ENCODE measurements around the gene ELMO2.

ELMO2 gene

GRCh38 chr20:46377518-46377917 lies 28.9 kb downstream of the ELMO2 start:
- H3K4me1 ChIP-seq (ENCODE audit: control insufficient read depth, insufficient read depth, low read depth, low read length), result peaks cover 5% of the 10 kb centered on the region
- H2BK12ac ChIP-seq (ENCODE audit: low read length in 2 of 2), result no peak overlapping the region
- H2AK5ac ChIP-seq (ENCODE audit: low read length, severe bottlenecking), result no peak overlapping the region
- 95% methylated on average over 7 of the region's 7 CpGs for WGBS
- peaks cover 55 to 97% of the 10 kb centered on the region in 2 experiments for H3K36me3 ChIP-seq (ENCODE audit: control insufficient read depth in 1 of 2, insufficient read depth in 2 of 2, low read depth in 1 of 2, low read length in 2 of 2)
- no peak overlapping the region for H2BK120ac ChIP-seq (ENCODE audit: low read depth, low read length)
- peaks cover 8% of the 10 kb centered on the region for H3K79me1 ChIP-seq (replicated peaks; ENCODE audit: low read length, poor library complexity, severe bottlenecking)
- H3K9me3 ChIP-seq (ENCODE audit: control insufficient read depth, low read length), result no peaks in the 10 kb centered on the region
- no peak overlapping the region for H3K14ac ChIP-seq (ENCODE audit: low read length in 2 of 2)
- no peak overlapping the region for H3K4me2 ChIP-seq (ENCODE audit: low read length, poor library complexity, severe bottlenecking)
- no peak overlapping the region for H3K27ac ChIP-seq (ENCODE audit: low read length, poor library complexity, severe bottlenecking)
- no peak overlapping the region for H3K23ac ChIP-seq (ENCODE audit: low read length in 2 of 2)
- H4K91ac ChIP-seq (ENCODE audit: low read length), result no peak overlapping the region
- no peak overlapping the region for H2AFZ ChIP-seq (ENCODE audit: low read depth, low read length)
- H3K18ac ChIP-seq (ENCODE audit: low read depth in 1 of 2, low read length in 2 of 2), result no peak overlapping the region
- DNase-seq, result no peak
- no peak overlapping the region for H4K8ac ChIP-seq (ENCODE audit: low read length)
- H2BK15ac ChIP-seq (ENCODE audit: low read depth, poor library complexity, severe bottlenecking), result no peak overlapping the region
- H3K4ac ChIP-seq (ENCODE audit: low read depth in 1 of 2, low read length in 2 of 2), result no peak overlapping the region
- no peak overlapping the region for H3K4me3 ChIP-seq (ENCODE audit: insufficient read depth in 1 of 2, low read depth in 1 of 2, low read length in 2 of 2)
- H2BK5ac ChIP-seq (ENCODE audit: low read depth, low read length, poor library complexity, severe bottlenecking), result no peak overlapping the region
- H3K9ac ChIP-seq (ENCODE audit: low read length), result no peak overlapping the region
- H3K27me3 ChIP-seq (ENCODE audit: control insufficient read depth in 1 of 2, insufficient read depth in 1 of 2, low read length in 2 of 2), result no peaks in the 10 kb centered on the region

DNA sequence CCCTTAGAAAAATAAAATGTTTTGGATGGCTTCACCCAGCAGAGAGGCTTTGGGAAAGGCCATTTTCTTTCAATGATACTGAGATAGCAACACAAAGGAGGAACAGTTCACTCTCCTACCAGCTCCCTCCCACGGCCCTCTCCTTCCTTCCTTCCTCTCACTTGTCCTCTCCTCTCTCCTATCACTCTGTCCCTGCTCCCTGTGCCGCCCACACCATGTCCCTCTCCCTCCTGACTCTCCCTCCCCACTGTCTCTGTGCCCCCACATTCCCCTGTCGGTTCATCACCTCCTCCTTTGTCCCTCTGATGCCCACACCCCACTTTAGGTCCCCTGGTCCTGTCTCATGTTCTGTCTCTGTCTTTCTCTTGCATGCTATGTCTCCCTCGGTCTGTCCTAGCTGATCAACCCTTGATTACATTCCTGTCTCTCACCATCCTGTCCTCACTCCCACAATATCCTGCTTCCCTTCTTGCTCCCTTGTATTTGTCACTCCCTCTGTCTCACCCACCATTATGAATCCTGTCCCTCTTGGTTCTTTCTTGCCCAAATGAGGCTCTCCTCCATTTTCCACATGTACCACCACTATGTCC lies 30.1 kb downstream of the ELMO2 start:
- Histone ChIP-seq H4K8ac (ENCODE audit: low read length) (no peak overlapping the region), H3K23ac (ENCODE audit: low read length in 2 of 2) (no peak overlapping the region), H3K79me1 (replicated peaks; ENCODE audit: low read length, poor library complexity, severe bottlenecking) (peaks cover 6% of the 10 kb centered on the region), H3K36me3 (ENCODE audit: control insufficient read depth in 1 of 2, insufficient read depth in 2 of 2, low read depth in 1 of 2, low read length in 2 of 2) (peaks cover 60 to 97% of the 10 kb centered on the region in 2 experiments), H3K4me2 (ENCODE audit: low read length, poor library complexity, severe bottlenecking) (no peak overlapping the region), H3K14ac (ENCODE audit: low read length in 2 of 2) (no peak overlapping the region), H2AFZ (ENCODE audit: low read depth, low read length) (no peak overlapping the region), H3K27ac (ENCODE audit: low read length, poor library complexity, severe bottlenecking) (peak overlapping the region; percentile 17), H2BK12ac (ENCODE audit: low read length in 2 of 2) (no peak overlapping the region), H3K9ac (ENCODE audit: low read length) (no peak overlapping the region), H3K4me1 (ENCODE audit: control insufficient read depth, insufficient read depth, low read depth, low read length) (peaks cover 5% of the 10 kb centered on the region), H3K9me3 (ENCODE audit: control insufficient read depth, low read length) (no peaks in the 10 kb centered on the region), H2AK5ac (ENCODE audit: low read length, severe bottlenecking) (no peak overlapping the region), H2BK5ac (ENCODE audit: low read depth, low read length, poor library complexity, severe bottlenecking) (no peak overlapping the region), H3K27me3 (ENCODE audit: control insufficient read depth in 1 of 2, insufficient read depth in 1 of 2, low read length in 2 of 2) (no peaks in the 10 kb centered on the region), H2BK120ac (ENCODE audit: low read depth, low read length) (no peak overlapping the region), H4K91ac (ENCODE audit: low read length) (no peak overlapping the region), H3K18ac (ENCODE audit: low read depth in 1 of 2, low read length in 2 of 2) (no peak overlapping the region), H3K4ac (ENCODE audit: low read depth in 1 of 2, low read length in 2 of 2) (no peak overlapping the region), H3K4me3 (ENCODE audit: insufficient read depth in 1 of 2, low read depth in 1 of 2, low read length in 2 of 2) (no peak overlapping the region), H2BK15ac (ENCODE audit: low read depth, poor library complexity, severe bottlenecking) (no peak overlapping the region)
- 92% methylated on average over 4 of the region's 4 CpGs for WGBS
- DNase-seq, result no peak

- H2BK15ac ChIP-seq (ENCODE audit: low read depth, poor library complexity, severe bottlenecking), result no peak overlapping the region
- WGBS, result 92% methylated on average over 5 of the region's 5 CpGs
- no peak overlapping the region for H2BK12ac ChIP-seq (ENCODE audit: low read length in 2 of 2)
- peaks cover 64 to 97% of the 10 kb centered on the region in 2 experiments for H3K36me3 ChIP-seq (ENCODE audit: control insufficient read depth in 1 of 2, insufficient read depth in 2 of 2, low read depth in 1 of 2, low read length in 2 of 2)
- no peaks in the 10 kb centered on the region for H3K9me3 ChIP-seq (ENCODE audit: control insufficient read depth, low read length)
- no peak overlapping the region for H3K4me2 ChIP-seq (ENCODE audit: low read length, poor library complexity, severe bottlenecking)
- no peak overlapping the region for H3K18ac ChIP-seq (ENCODE audit: low read depth in 1 of 2, low read length in 2 of 2)
- no peak overlapping the region for H3K4ac ChIP-seq (ENCODE audit: low read depth in 1 of 2, low read length in 2 of 2)
- peak overlapping the region; percentile 28 for H3K27ac ChIP-seq (ENCODE audit: low read length, poor library complexity, severe bottlenecking)
- no peak overlapping the region for H3K14ac ChIP-seq (ENCODE audit: low read length in 2 of 2)
- no peak overlapping the region for H3K4me3 ChIP-seq (ENCODE audit: insufficient read depth in 1 of 2, low read depth in 1 of 2, low read length in 2 of 2)
- H2BK5ac ChIP-seq (ENCODE audit: low read depth, low read length, poor library complexity, severe bottlenecking), result no peak overlapping the region
- DNase-seq, result no peak
- H4K91ac ChIP-seq (ENCODE audit: low read length), result no peak overlapping the region
- H2AFZ ChIP-seq (ENCODE audit: low read depth, low read length), result no peak overlapping the region
- H3K27me3 ChIP-seq (ENCODE audit: control insufficient read depth in 1 of 2, insufficient read depth in 1 of 2, low read length in 2 of 2), result no peaks in the 10 kb centered on the region
- no peak overlapping the region for H2BK120ac ChIP-seq (ENCODE audit: low read depth, low read length)
- H3K9ac ChIP-seq (ENCODE audit: low read length), result no peak overlapping the region
- no peak overlapping the region for H2AK5ac ChIP-seq (ENCODE audit: low read length, severe bottlenecking)
- no peak overlapping the region for H3K23ac ChIP-seq (ENCODE audit: low read length in 2 of 2)
- H3K4me1 ChIP-seq (ENCODE audit: control insufficient read depth, insufficient read depth, low read depth, low read length), result peaks cover 5% of the 10 kb centered on the region
- no peak overlapping the region for H4K8ac ChIP-seq (ENCODE audit: low read length)
- H3K79me1 ChIP-seq (replicated peaks; ENCODE audit: low read length, poor library complexity, severe bottlenecking), result peaks cover 6% of the 10 kb centered on the region
Observed at GRCh38 chr20:46375771-46376170, 30.6 kb downstream of the ELMO2 start.

DNA sequence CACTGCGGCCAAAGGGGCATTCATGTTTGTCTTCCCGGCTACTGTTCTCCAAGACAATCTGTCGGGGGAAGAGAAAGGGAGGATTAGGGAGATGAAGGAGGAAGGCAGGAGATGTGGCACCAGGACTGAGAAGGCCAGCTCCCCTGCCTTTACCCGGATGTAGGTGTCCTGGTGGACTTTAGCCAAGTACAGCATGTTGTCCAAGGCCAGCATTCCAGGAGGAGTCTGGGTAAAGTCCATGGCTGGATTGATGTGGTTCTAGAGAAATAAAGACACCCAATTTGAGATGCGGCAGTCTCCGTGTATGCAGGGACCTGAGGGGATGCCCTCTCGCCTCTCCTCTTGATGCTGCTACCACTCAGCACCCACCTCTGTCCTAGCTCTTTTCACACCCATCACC lies 32.0 kb downstream of the ELMO2 start:
- no peak overlapping the region for H3K27ac ChIP-seq (ENCODE audit: low read length, poor library complexity, severe bottlenecking)
- H3K14ac ChIP-seq (ENCODE audit: low read length in 2 of 2), result no peak overlapping the region
- no peak overlapping the region for H3K9ac ChIP-seq (ENCODE audit: low read length)
- DNase-seq, result no peak
- H2AFZ ChIP-seq (ENCODE audit: low read depth, low read length), result no peak overlapping the region
- H3K27me3 ChIP-seq (ENCODE audit: control insufficient read depth in 1 of 2, insufficient read depth in 1 of 2, low read length in 2 of 2), result no peaks in the 10 kb centered on the region
- H2BK120ac ChIP-seq (ENCODE audit: low read depth, low read length), result no peak overlapping the region
- no peak overlapping the region for H2BK12ac ChIP-seq (ENCODE audit: low read length in 2 of 2)
- peaks cover 5% of the 10 kb centered on the region for H3K4me1 ChIP-seq (ENCODE audit: control insufficient read depth, insufficient read depth, low read depth, low read length)
- peaks cover 6% of the 10 kb centered on the region for H3K79me1 ChIP-seq (replicated peaks; ENCODE audit: low read length, poor library complexity, severe bottlenecking)
- WGBS, result 98% methylated on average over 7 of the region's 7 CpGs
- no peak overlapping the region for H3K4me3 ChIP-seq (ENCODE audit: insufficient read depth in 1 of 2, low read depth in 1 of 2, low read length in 2 of 2)
- no peaks in the 10 kb centered on the region for H3K9me3 ChIP-seq (ENCODE audit: control insufficient read depth, low read length)
- H3K18ac ChIP-seq (ENCODE audit: low read depth in 1 of 2, low read length in 2 of 2), result no peak overlapping the region
- no peak overlapping the region for H3K4me2 ChIP-seq (ENCODE audit: low read length, poor library complexity, severe bottlenecking)
- H4K91ac ChIP-seq (ENCODE audit: low read length), result no peak overlapping the region
- no peak overlapping the region for H3K23ac ChIP-seq (ENCODE audit: low read length in 2 of 2)
- H3K36me3 ChIP-seq (ENCODE audit: control insufficient read depth in 1 of 2, insufficient read depth in 2 of 2, low read depth in 1 of 2, low read length in 2 of 2), result peaks cover 62 to 97% of the 10 kb centered on the region in 2 experiments
- H2BK5ac ChIP-seq (ENCODE audit: low read depth, low read length, poor library complexity, severe bottlenecking), result no peak overlapping the region
- H3K4ac ChIP-seq (ENCODE audit: low read depth in 1 of 2, low read length in 2 of 2), result no peak overlapping the region
- no peak overlapping the region for H2BK15ac ChIP-seq (ENCODE audit: low read depth, poor library complexity, severe bottlenecking)
- no peak overlapping the region for H2AK5ac ChIP-seq (ENCODE audit: low read length, severe bottlenecking)
- H4K8ac ChIP-seq (ENCODE audit: low read length), result no peak overlapping the region
